K562 (cell line): ENCODE results near the gene PMIS2. TPM values are rescaled to one million over a fixed set of nuclear protein-coding genes. Genes with fewer than 3 reads are reported as not detected.

Experiments
- ATAC-seq: fragments of 200-7000 bp; cut with Tn5 transposase; 3 replicates; pipeline ENCODE4 v1.9.1; 2020; ENCODE audit warnings: moderate library complexity
- BruUV-seq: library from RNA; stranded (reverse); fragments of 400-500 nt; replicated peaks from 2 replicates; lab custom pipeline; 2021; lab: Mats Ljungman, UMichigan
- CTCF ChIA-PET: fragments of 300-600 bp; formaldehyde crosslinking; extraction: SDS; loops from one replicate; lab custom pipeline; 2021; ENCODE audit warnings: low intra/inter-chr PET ratio; lab: Yijun Ruan, JAX
- POLR2A ChIA-PET: fragments of 300-600, 350-650 bp; sonication (Branson Sonifier 250); formaldehyde crosslinking; extraction: SDS; loops from one replicate; lab custom pipeline; 2021; ENCODE audit warnings: antibody characterized with exemption, inconsistent platforms; lab: Yijun Ruan, JAX
- DNase-seq, 4 experiments: peaks; one replicate each; pipeline versions ENCODE4 v3.0.0 to v3.0.0-alpha.2; 2011 to 2018; ENCODE audit warnings: low spot score in 3 of 4, mixed read lengths in 3 of 4; ENCODE audit errors: extremely low read depth in 1 of 4
- FAIRE-seq: peaks from 2 replicates; lab custom pipeline; 2011; peaks lifted over from hg19 to GRCh38; lab: Jason Lieb, UNC
- H2AFZ ChIP-seq: 2 replicates; pipeline ENCODE4 v1.6.0; 2011; ENCODE audit warnings: low read depth, low read length, control low read depth, inconsistent platforms
- H3K27ac ChIP-seq: fragments of 200-600 bp; 3 replicates; pipeline ENCODE4 v1.8.0; 2011; ENCODE audit warnings: low read depth, mild to moderate bottlenecking, control low read depth, inconsistent platforms, low read length, moderate library complexity, mixed read lengths; ENCODE audit errors: extremely low read depth
- H3K27me3 ChIP-seq, 2 experiments: fragments of 300-600 bp in 1 of 2; 2 replicates in 1 of 2; 3 replicates in 1 of 2; pipeline versions ENCODE4 v1.6.0 to v1.8.0; 2011; ENCODE audit warnings: inconsistent platforms in 2 of 2, low read length in 2 of 2, mild to moderate bottlenecking in 1 of 2, mixed read lengths in 1 of 2, moderate library complexity in 1 of 2; ENCODE audit not compliant: control insufficient read depth in 2 of 2, insufficient read depth in 2 of 2
- H3K36me3 ChIP-seq: fragments of 300-600 bp; 3 replicates; pipeline ENCODE4 v1.8.0; 2011; ENCODE audit warnings: mild to moderate bottlenecking, low read length, inconsistent platforms; ENCODE audit not compliant: control insufficient read depth, insufficient read depth
- H3K4me1 ChIP-seq, 2 experiments: fragments of 200-600 bp in 1 of 2; replicated peaks in 1 of 2; 2 replicates in 1 of 2; 3 replicates in 1 of 2; pipeline versions ENCODE4 v1.5.1 to v1.8.0; 2011; ENCODE audit warnings: inconsistent platforms in 2 of 2, low read length in 2 of 2, mild to moderate bottlenecking in 1 of 2, mixed read lengths in 1 of 2, moderate library complexity in 1 of 2; ENCODE audit not compliant: control insufficient read depth in 2 of 2, insufficient read depth in 2 of 2
- H3K4me2 ChIP-seq: 2 replicates; pipeline ENCODE4 v1.6.1; 2011; ENCODE audit warnings: low read length, control low read depth, inconsistent platforms, mixed read lengths; ENCODE audit not compliant: insufficient read depth
- H3K4me3 ChIP-seq: fragments of 200-600 bp; sonication (generic), shearing (Covaris generic); 2 replicates; pipeline ENCODE4 v1.5.1; 2016; ENCODE audit warnings: control low read depth, inconsistent platforms
- H3K79me2 ChIP-seq: fragments of 200-600 bp; 3 replicates; pipeline ENCODE4 v1.8.0; 2011; ENCODE audit warnings: low read length, inconsistent platforms; ENCODE audit not compliant: control insufficient read depth, insufficient read depth
- H3K9ac ChIP-seq, 2 experiments: 2 replicates each; pipeline versions ENCODE4 v1.6.0 to v1.6.1; 2011; ENCODE audit warnings: low read depth in 2 of 2, low read length in 2 of 2, control low read depth in 1 of 2, inconsistent platforms in 1 of 2, mild to moderate bottlenecking in 1 of 2, mixed read lengths in 1 of 2; ENCODE audit not compliant: insufficient read depth in 1 of 2
- H3K9me1 ChIP-seq: one replicate; pipeline ENCODE4 v1.6.0; 2011; ENCODE audit warnings: inconsistent platforms, mild to moderate bottlenecking, low read length, moderate library complexity; ENCODE audit not compliant: control insufficient read depth, insufficient read depth
- H3K9me3 ChIP-seq: replicated peaks from 2 replicates; pipeline ENCODE4 v1.5.1; 2011; ENCODE audit warnings: low read depth, low read length, inconsistent platforms; ENCODE audit not compliant: control insufficient read depth, insufficient read depth
- H4K20me1 ChIP-seq: replicated peaks from 2 replicates; pipeline ENCODE4 v1.6.1; 2011; ENCODE audit warnings: low read length, inconsistent platforms, mixed read lengths; ENCODE audit not compliant: control insufficient read depth, insufficient read depth
- ARID4B ChIP-seq: sonication (generic); formaldehyde crosslinking; IDR thresholded peaks from 2 replicates; pipeline ENCODE4 v1.8.0; 2022; ENCODE audit warnings: mild to moderate bottlenecking, missing genetic modification reagents
- EGR1 ChIP-seq: fragments of 450-650 bp; conservative IDR thresholded peaks from 2 replicates; pipeline ENCODE4 v1.6.1; 2017; ENCODE audit warnings: mild to moderate bottlenecking
- EHMT2 ChIP-seq: fragments of 450-650 bp; IDR thresholded peaks from 2 replicates; pipeline ENCODE4 v1.6.1; 2018; ENCODE audit warnings: antibody characterized with exemption
- EP400 ChIP-seq: fragments of 450-650 bp; IDR thresholded peaks from 2 replicates; pipeline ENCODE4 v1.6.1; 2017; ENCODE audit warnings: antibody characterized with exemption, mild to moderate bottlenecking, moderate library complexity
- ERF ChIP-seq: fragments of 450-650 bp; formaldehyde crosslinking; IDR thresholded peaks from 2 replicates; pipeline ENCODE4 v1.4.0; 2020; ENCODE audit warnings: mild to moderate bottlenecking, mixed read lengths
- GABPB2 ChIP-seq: fragments of 250-450 bp; sonication (Bioruptor Pico); conservative IDR thresholded peaks from 2 replicates; pipeline ENCODE4 v1.5.1; 2021; ENCODE audit warnings: mild to moderate bottlenecking
- GATA2 ChIP-seq: sonication (generic); formaldehyde crosslinking; IDR thresholded peaks from 2 replicates; pipeline ENCODE4 v1.4.0; 2020; ENCODE audit warnings: mild to moderate bottlenecking, missing genetic modification reagents
- GTF2E2 ChIP-seq: fragments of 200-800 bp; sonication (Bioruptor generic); IDR thresholded peaks from 2 replicates; pipeline ENCODE4 v1.6.1; 2016; ENCODE audit warnings: missing genetic modification characterization, missing compliant biosample characterization
- KDM1A ChIP-seq, 2 experiments: fragments of 450-650 bp; IDR thresholded peaks; 2 replicates each; pipeline ENCODE4 v1.6.1; 2016; ENCODE audit warnings: mild to moderate bottlenecking in 2 of 2
- KDM5B ChIP-seq: fragments of 200-600 bp; sonication (generic); IDR thresholded peaks from 2 replicates; pipeline ENCODE4 v1.6.1; 2012; ENCODE audit warnings: low read depth, mild to moderate bottlenecking, moderate library complexity, low read length, control low read depth, inconsistent platforms; ENCODE audit not compliant: insufficient replicate concordance
- LARP7 ChIP-seq: fragments of 450-650 bp; IDR thresholded peaks from 2 replicates; pipeline ENCODE4 v1.6.1; 2016
- MYC ChIP-seq, 2 experiments: fragments of 250-450 bp in 1 of 2; sonication (Bioruptor Pico) in 1 of 2; IDR thresholded peaks; 2 replicates each; pipeline versions ENCODE4 v1.5.1 to v1.6.1; 2012 to 2021; ENCODE audit warnings: low read depth in 2 of 2, borderline replicate concordance in 1 of 2, improper control_type of control experiment in 1 of 2, low read length in 1 of 2, mild to moderate bottlenecking in 1 of 2, moderate library complexity in 1 of 2
- PHF20 ChIP-seq: fragments of 450-650 bp; IDR thresholded peaks from 2 replicates; pipeline ENCODE4 v1.6.1; 2018; ENCODE audit not compliant: partially characterized antibody
- PML ChIP-seq: IDR thresholded peaks from 2 replicates; pipeline ENCODE4 v1.6.1; 2012; ENCODE audit warnings: low read length, inconsistent platforms
- POLR2G ChIP-seq: fragments of 200-400 bp; formaldehyde crosslinking; IDR thresholded peaks from 2 replicates; pipeline ENCODE4 v1.6.1; 2017; ENCODE audit warnings: low read depth, mild to moderate bottlenecking, antibody characterized with exemption, low read length, moderate library complexity
- PPARD ChIP-seq: fragments of 250-450 bp; sonication (Bioruptor Pico); IDR thresholded peaks from 2 replicates; pipeline ENCODE4 v1.8.0; 2022; ENCODE audit warnings: inconsistent platforms, mild to moderate bottlenecking, moderate library complexity
- RBM22 ChIP-seq: fragments of 200-400 bp; formaldehyde crosslinking; IDR thresholded peaks from 2 replicates; pipeline ENCODE4 v1.6.1; 2018; ENCODE audit warnings: low read length, low read depth; ENCODE audit not compliant: poor library complexity, severe bottlenecking
- SMC3 ChIP-seq: conservative IDR thresholded peaks from 2 replicates; pipeline ENCODE4 v1.6.1; 2011; ENCODE audit warnings: low read depth, low read length, improper control_type of control experiment; ENCODE audit not compliant: insufficient read depth
- SNIP1 ChIP-seq: fragments of 450-650 bp; IDR thresholded peaks from 2 replicates; pipeline ENCODE4 v1.7.1; 2017; ENCODE audit warnings: low read depth, mild to moderate bottlenecking
- ZKSCAN8 ChIP-seq: fragments of 200-800 bp; sonication (Bioruptor generic); IDR thresholded peaks from 2 replicates; pipeline ENCODE4 v1.6.1; 2016; ENCODE audit warnings: missing genetic modification characterization, missing compliant biosample characterization
- ZNF184 ChIP-seq: sonication (generic); formaldehyde crosslinking; IDR thresholded peaks from 2 replicates; pipeline ENCODE4 v1.5.0; 2020; ENCODE audit warnings: missing genetic modification reagents
- ZNF311 ChIP-seq: fragments of 250-450 bp; sonication (Bioruptor Pico); IDR thresholded peaks from 2 replicates; pipeline ENCODE4 v1.4.0; 2020; ENCODE audit warnings: mild to moderate bottlenecking, moderate library complexity
- ZNF445 ChIP-seq: fragments of 250-450 bp; sonication (Bioruptor Pico); IDR thresholded peaks from 2 replicates; pipeline ENCODE4 v1.4.0; 2020; ENCODE audit warnings: low read depth, mild to moderate bottlenecking, moderate library complexity
- WGBS: fragments of 100-300 bp; shearing (Covaris generic); methylation state at CpG from one replicate; pipeline ENCODE4 v1.1.6; 2016; ENCODE audit warnings: low coverage, mixed read lengths; ENCODE audit not compliant: insufficient coverage; ENCODE audit errors: missing lambda C conversion rate; 5-methylcytosine and 5-hydroxymethylcytosine counted together
- in situ Hi-C: fragments of 300-500 bp; cut with MboI; formaldehyde crosslinking; loops from 4 replicates; pipeline ENCODE4 v1.15.0; 2018; ENCODE audit warnings: inconsistent platforms, mixed read lengths
- intact Hi-C: fragments of 100-400 bp; cut with micrococcal nuclease; formaldehyde crosslinking; loops from 2 replicates; pipeline ENCODE4 v1.14.2; 2022
- polyA plus RNA-seq, 8 experiments: library from polyadenylated mRNA; depleted of rRNA in 4 of 8; stranded (reverse) in 5 of 8; unstranded in 3 of 8; fragments of >200 nt; fragmentation: Nextera tagmentation in 2 of 8; fragmentation: Illumina TruSeq in 1 of 8; extraction: Ambion mirVana in 2 of 8; extraction: Trizol in 1 of 8; gene quantifications; 2 replicates each; pipeline versions ENCODE4 v1.2.1 to v1.2.3, GENCODE V29; 2011 to 2014; ENCODE audit warnings: inconsistent platforms in 1 of 8, missing spikeins in 1 of 8
- total RNA-seq, 7 experiments: library from RNA; depleted of rRNA in 6 of 7; stranded (reverse); fragments of >200 nt in 6 of 7; fragmentation: Illumina TruSeq in 2 of 7; extraction: Trizol in 2 of 7; gene quantifications; 2 replicates each; pipeline versions ENCODE4 v1.2.1 to v1.2.3, GENCODE V29; 2011 to 2021; ENCODE audit warnings: low replicate concordance in 1 of 7

Gene PMIS2
- total and polyA plus RNA-seq, 9 of the 15 experiments (the other 6 are each of a cell fraction or from before 2014, with no cell fraction given): not detected

DNA sequence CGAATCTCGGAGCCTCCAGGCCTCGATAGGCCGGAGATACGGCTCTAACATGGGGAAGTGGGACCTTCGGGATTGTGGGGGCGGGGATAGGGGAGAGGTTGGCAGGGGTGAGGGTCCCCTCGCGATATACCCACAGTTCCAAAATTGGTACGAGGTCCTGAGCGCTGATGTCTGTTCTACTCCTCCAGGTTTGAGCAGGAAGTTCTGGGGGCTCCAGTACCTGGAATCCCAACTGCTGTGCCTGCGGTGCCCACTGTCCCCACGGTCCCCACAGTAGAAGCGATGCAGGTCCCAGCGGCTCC lies 43.3 kb downstream of the PMIS2 start:
- peaks cover 4 to 20% of the 10 kb centered on the region in 2 experiments; a peak in 3 of 5 replicates for H3K4me1 ChIP-seq
- H3K36me3 ChIP-seq: peaks cover 42% of the 10 kb centered on the region; the same call in 2 of the 3 replicates
- POLR2A ChIA-PET: interaction anchor here (1.0 kb wide), 1 partner anchor 28 kb away, joined by 3 read pairs; no protein-coding TSS in a partner anchor
- H3K79me2 ChIP-seq: peaks cover 10% of the 10 kb centered on the region
- 0% methylated on average over 15 of the region's 15 CpGs for WGBS
- peak overlapping the region; percentile 100 for H3K4me3 ChIP-seq
- H3K9me1 ChIP-seq: no peaks in the 10 kb centered on the region
- H3K4me2 ChIP-seq: peak overlapping the region; percentile 99
- H3K27ac ChIP-seq: peak overlapping the region; percentile 70
- intact Hi-C loops (no loop called here), in situ Hi-C loops (no loop called here)
- TSS peak; percentile 74 for BruUV-seq
- H3K9ac ChIP-seq: peak overlapping the region; percentile 93 to 99
- H4K20me1 ChIP-seq: no peaks in the 10 kb centered on the region
- no peaks in the 10 kb centered on the region for H3K9me3 ChIP-seq
- no peaks in the 10 kb centered on the region for H3K27me3 ChIP-seq
- CTCF ChIA-PET: no interaction called here
- no peak for FAIRE-seq
- DNase-seq: no peak
- no peak for ATAC-seq
- H2AFZ ChIP-seq: peak overlapping the region; percentile 86
- TF ChIP-seq GATA2 (CRISPR knock-in tag): no peak
- TF ChIP-seq GTF2E2 (tag): 0 out of 2 replicates have a peak, but pooled peaks have one; percentile 10
- no peak for TF ChIP-seq KDM1A (IDR thresholded peaks at IDR 0.05)
- no peak for TF ChIP-seq SMC3
- no peak for TF ChIP-seq EHMT2
- TF ChIP-seq LARP7: no peak
- no peak for TF ChIP-seq PHF20
- TF ChIP-seq PML: no peak
- no peak for TF ChIP-seq RBM22
- TF ChIP-seq PPARD (CRISPR knock-in tag): no peak
- no peak for TF ChIP-seq KDM5B
- TF ChIP-seq ARID4B (CRISPR knock-in tag): peak; percentile 35
- no peak for TF ChIP-seq ZNF445
- TF ChIP-seq GABPB2: no peak
- TF ChIP-seq MYC (IDR thresholded peaks at IDR 0.05; ENCODE audit: low read depth, low read length): no peak
- 0 out of 2 replicates have a peak, but pooled peaks have one; percentile 4 for TF ChIP-seq MYC (CRISPR knock-in tag; IDR thresholded peaks at IDR 0.05; ENCODE audit: borderline replicate concordance, low read depth)
- TF ChIP-seq ZNF311 (CRISPR knock-in tag): no peak
- TF ChIP-seq EP400: no peak
- no peak for TF ChIP-seq SNIP1
- no peak for TF ChIP-seq POLR2G
- no peak for TF ChIP-seq ZNF184 (CRISPR knock-in tag)
- TF ChIP-seq EGR1: 0 out of 2 replicates have a peak, but pooled peaks have one; percentile 0
- no peak for TF ChIP-seq ERF (CRISPR knock-in tag)
- no peak for TF ChIP-seq ZKSCAN8 (CRISPR knock-in tag)
